SK-N-SH (cell line): ENCODE measurements around the gene MINDY3. TPM values are rescaled to one million over a fixed set of nuclear protein-coding genes. Genes with fewer than 3 reads are reported as not detected.

Experiments
- CTCF ChIA-PET: fragments of 300-600, 350-600 bp; formaldehyde crosslinking; extraction: SDS; loops from one replicate; lab custom pipeline; 2021; lab: Yijun Ruan, JAX
- POLR2A ChIA-PET: fragments of 350-600 bp; sonication (Branson Sonifier 250); formaldehyde crosslinking; extraction: SDS; loops from one replicate; lab custom pipeline; 2020; ENCODE audit warnings: antibody characterized with exemption, inconsistent platforms; lab: Yijun Ruan, JAX
- DNase-seq: peaks from one replicate; pipeline ENCODE4 v3.0.0; 2012
- H2AFZ ChIP-seq: fragments of 200-600 bp; sonication (generic); 2 replicates; pipeline ENCODE4 v1.8.1; 2016; ENCODE audit warnings: antibody characterized with exemption, mild to moderate bottlenecking, low read depth
- H3F3A ChIP-seq: fragments of 200-600 bp; sonication (generic); replicated peaks from 2 replicates; pipeline ENCODE3; 2016; ENCODE audit warnings: antibody characterized with exemption, mild to moderate bottlenecking; ENCODE audit not compliant: insufficient read depth
- H3K27ac ChIP-seq, 2 experiments: fragments of 200-500 bp in 1 of 2; fragments of 200-600 bp in 1 of 2; sonication (Bioruptor generic) in 1 of 2; sonication (generic), shearing (Covaris generic) in 1 of 2; 2 replicates each; pipeline versions ENCODE4 v1.5.1 to v1.6.1; 2014 to 2016; ENCODE audit warnings: low read depth in 2 of 2, inconsistent platforms in 1 of 2, low read length in 1 of 2, mild to moderate bottlenecking in 1 of 2, mixed read lengths in 1 of 2
- H3K27me3 ChIP-seq: fragments of 200-600 bp; sonication (generic), shearing (Covaris generic); 2 replicates; pipeline ENCODE4 v1.6.1; 2016; ENCODE audit warnings: mixed run types; ENCODE audit not compliant: insufficient read depth
- H3K36me3 ChIP-seq, 2 experiments: fragments of 200-500 bp in 1 of 2; fragments of 200-600 bp in 1 of 2; sonication (Bioruptor generic) in 1 of 2; sonication (generic) in 1 of 2; replicated peaks in 1 of 2; 2 replicates each; pipeline versions ENCODE3 to v1.5.1; 2014 to 2016; ENCODE audit warnings: low read length in 1 of 2, mild to moderate bottlenecking in 1 of 2; ENCODE audit not compliant: insufficient read depth in 2 of 2, control insufficient read depth in 1 of 2
- H3K4me1 ChIP-seq, 2 experiments: fragments of 200-500 bp in 1 of 2; fragments of 200-600 bp in 1 of 2; sonication (Bioruptor generic) in 1 of 2; sonication (generic), shearing (Covaris generic) in 1 of 2; 2 replicates each; pipeline versions ENCODE4 v1.5.1 to v1.6.1; 2014 to 2016; ENCODE audit warnings: low read depth in 1 of 2, low read length in 1 of 2, mixed run types in 1 of 2; ENCODE audit not compliant: insufficient read depth in 2 of 2, control insufficient read depth in 1 of 2
- H3K4me2 ChIP-seq: fragments of 200-600 bp; sonication (generic), shearing (Covaris generic); 2 replicates; pipeline ENCODE4 v1.6.1; 2017; ENCODE audit warnings: mixed run types
- H3K4me3 ChIP-seq, 2 experiments: fragments of 200-500 bp in 1 of 2; fragments of 200-600 bp in 1 of 2; sonication (Bioruptor generic) in 1 of 2; sonication (generic), shearing (Covaris generic) in 1 of 2; 2 replicates each; pipeline versions ENCODE4 v1.5.1 to v1.8.1; 2014 to 2016; ENCODE audit warnings: low read depth in 2 of 2, inconsistent platforms in 1 of 2, low read length in 1 of 2, mild to moderate bottlenecking in 1 of 2, mixed read lengths in 1 of 2, moderate library complexity in 1 of 2
- H3K79me2 ChIP-seq: fragments of 200-600 bp; sonication (generic); 2 replicates; pipeline ENCODE4 v1.8.1; 2017; ENCODE audit warnings: mild to moderate bottlenecking; ENCODE audit not compliant: insufficient read depth
- H3K9ac ChIP-seq: fragments of 200-600 bp; sonication (generic); 2 replicates; pipeline ENCODE4 v1.6.1; 2017; ENCODE audit warnings: mixed run types
- H3K9me2 ChIP-seq: fragments of 200-600 bp; sonication (generic); 2 replicates; pipeline ENCODE4 v1.6.1; 2017; ENCODE audit warnings: mixed run types
- H3K9me3 ChIP-seq: fragments of 200-600 bp; sonication (generic); 2 replicates; pipeline ENCODE4 v1.6.1; 2017; ENCODE audit warnings: mixed run types, mild to moderate bottlenecking, moderate library complexity
- H4K20me1 ChIP-seq: fragments of 200-600 bp; sonication (generic); 2 replicates; pipeline ENCODE4 v1.6.1; 2017; ENCODE audit warnings: mild to moderate bottlenecking, mixed run types; ENCODE audit not compliant: insufficient read depth
- EZH2phosphoT487 ChIP-seq: fragments of 200-600 bp; sonication (generic); IDR thresholded peaks from 2 replicates; pipeline ENCODE4 v1.6.1; 2017; ENCODE audit warnings: low read depth, mixed run types, mild to moderate bottlenecking, antibody characterized with exemption, moderate library complexity, borderline replicate concordance
- FOSL2 ChIP-seq: IDR thresholded peaks from 2 replicates; pipeline ENCODE4 v1.4.0; 2012; ENCODE audit warnings: low read depth, mild to moderate bottlenecking, moderate library complexity, borderline replicate concordance
- GATA2 ChIP-seq: sonication (generic); formaldehyde crosslinking; IDR thresholded peaks from 2 replicates; pipeline ENCODE4 v1.5.0; 2020; ENCODE audit warnings: mild to moderate bottlenecking, missing genetic modification reagents
- JUND ChIP-seq: IDR thresholded peaks from 2 replicates; pipeline ENCODE4 v1.4.0; 2012
- NFIC ChIP-seq: IDR thresholded peaks from 2 replicates; pipeline ENCODE4 v1.4.0; 2012; ENCODE audit warnings: borderline replicate concordance
- NRF1 ChIP-seq: IDR thresholded peaks from 2 replicates; pipeline ENCODE4 v1.6.1; 2012; ENCODE audit warnings: low read depth, mild to moderate bottlenecking, low read length
- TEAD4 ChIP-seq: IDR thresholded peaks from 2 replicates; pipeline ENCODE4 v1.4.0; 2012; ENCODE audit warnings: mild to moderate bottlenecking, borderline replicate concordance; ENCODE audit not compliant: insufficient read depth
- WGBS: methylation state at CpG from one replicate; pipeline ENCODE4 v1.1.6; 2017; ENCODE audit warnings: low lambda C conversion rate; 5-methylcytosine and 5-hydroxymethylcytosine counted together
- polyA plus RNA-seq, 3 experiments: library from polyadenylated mRNA; depleted of rRNA; stranded (reverse); fragments of >200 nt; gene quantifications; 2 replicates each; pipeline ENCODE4 v1.2.3, GENCODE V29; 2012
- TF ChIP-seq, protein P1 (sequence below): IDR thresholded peaks from 2 replicates; pipeline ENCODE4 v1.4.0; 2012; ENCODE audit warnings: low read depth, borderline replicate concordance
- TF ChIP-seq, protein P2 (sequence below): IDR thresholded peaks from 2 replicates; pipeline ENCODE4; 2012
- TF ChIP-seq, protein P3 (sequence below): IDR thresholded peaks from 2 replicates; pipeline ENCODE4 v1.4.0; 2012; ENCODE audit warnings: low read depth, borderline replicate concordance
- TF ChIP-seq, protein P4 (sequence below): fragments of 150-350 bp; IDR thresholded peaks from 2 replicates; pipeline ENCODE4 v1.6.1; 2017; ENCODE audit warnings: antibody characterized with exemption, low read length, low read depth, borderline replicate concordance

MINDY3 gene
- polyA plus RNA-seq, 1 of the 3 experiments (the other 2 are of a cell fraction), result 9.5 TPM

- TF ChIP-seq, protein P1, sequence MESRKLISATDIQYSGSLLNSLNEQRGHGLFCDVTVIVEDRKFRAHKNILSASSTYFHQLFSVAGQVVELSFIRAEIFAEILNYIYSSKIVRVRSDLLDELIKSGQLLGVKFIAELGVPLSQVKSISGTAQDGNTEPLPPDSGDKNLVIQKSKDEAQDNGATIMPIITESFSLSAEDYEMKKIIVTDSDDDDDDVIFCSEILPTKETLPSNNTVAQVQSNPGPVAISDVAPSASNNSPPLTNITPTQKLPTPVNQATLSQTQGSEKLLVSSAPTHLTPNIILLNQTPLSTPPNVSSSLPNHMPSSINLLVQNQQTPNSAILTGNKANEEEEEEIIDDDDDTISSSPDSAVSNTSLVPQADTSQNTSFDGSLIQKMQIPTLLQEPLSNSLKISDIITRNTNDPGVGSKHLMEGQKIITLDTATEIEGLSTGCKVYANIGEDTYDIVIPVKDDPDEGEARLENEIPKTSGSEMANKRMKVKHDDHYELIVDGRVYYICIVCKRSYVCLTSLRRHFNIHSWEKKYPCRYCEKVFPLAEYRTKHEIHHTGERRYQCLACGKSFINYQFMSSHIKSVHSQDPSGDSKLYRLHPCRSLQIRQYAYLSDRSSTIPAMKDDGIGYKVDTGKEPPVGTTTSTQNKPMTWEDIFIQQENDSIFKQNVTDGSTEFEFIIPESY, result no peak
- TF ChIP-seq, all 33 proteins: peak for 0
Measured at GRCh38 chr10:15857107-15857575, 3.2 kb downstream of the MINDY3 start (continued).

- no peak for TF ChIP-seq NRF1
- TF ChIP-seq NFIC, result peak; percentile 17; the same call in 1 of the 2 replicates
- no peak for TF ChIP-seq FOSL2
- no peak for TF ChIP-seq EZH2phosphoT487
- no peak for TF ChIP-seq JUND
- TF ChIP-seq, protein P2, sequence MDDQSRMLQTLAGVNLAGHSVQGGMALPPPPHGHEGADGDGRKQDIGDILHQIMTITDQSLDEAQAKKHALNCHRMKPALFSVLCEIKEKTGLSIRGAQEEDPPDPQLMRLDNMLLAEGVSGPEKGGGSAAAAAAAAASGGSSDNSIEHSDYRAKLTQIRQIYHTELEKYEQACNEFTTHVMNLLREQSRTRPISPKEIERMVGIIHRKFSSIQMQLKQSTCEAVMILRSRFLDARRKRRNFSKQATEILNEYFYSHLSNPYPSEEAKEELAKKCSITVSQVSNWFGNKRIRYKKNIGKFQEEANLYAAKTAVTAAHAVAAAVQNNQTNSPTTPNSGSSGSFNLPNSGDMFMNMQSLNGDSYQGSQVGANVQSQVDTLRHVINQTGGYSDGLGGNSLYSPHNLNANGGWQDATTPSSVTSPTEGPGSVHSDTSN, result no peak
- TF ChIP-seq, protein P3, sequence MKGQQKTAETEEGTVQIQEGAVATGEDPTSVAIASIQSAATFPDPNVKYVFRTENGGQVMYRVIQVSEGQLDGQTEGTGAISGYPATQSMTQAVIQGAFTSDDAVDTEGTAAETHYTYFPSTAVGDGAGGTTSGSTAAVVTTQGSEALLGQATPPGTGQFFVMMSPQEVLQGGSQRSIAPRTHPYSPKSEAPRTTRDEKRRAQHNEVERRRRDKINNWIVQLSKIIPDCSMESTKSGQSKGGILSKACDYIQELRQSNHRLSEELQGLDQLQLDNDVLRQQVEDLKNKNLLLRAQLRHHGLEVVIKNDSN, result no peak
- TF ChIP-seq, protein P4, sequence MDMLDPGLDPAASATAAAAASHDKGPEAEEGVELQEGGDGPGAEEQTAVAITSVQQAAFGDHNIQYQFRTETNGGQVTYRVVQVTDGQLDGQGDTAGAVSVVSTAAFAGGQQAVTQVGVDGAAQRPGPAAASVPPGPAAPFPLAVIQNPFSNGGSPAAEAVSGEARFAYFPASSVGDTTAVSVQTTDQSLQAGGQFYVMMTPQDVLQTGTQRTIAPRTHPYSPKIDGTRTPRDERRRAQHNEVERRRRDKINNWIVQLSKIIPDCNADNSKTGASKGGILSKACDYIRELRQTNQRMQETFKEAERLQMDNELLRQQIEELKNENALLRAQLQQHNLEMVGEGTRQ, result no peak
- TF ChIP-seq TEAD4, result no peak
- TF ChIP-seq GATA2 (CRISPR knock-in tag), result peak; percentile 67
- Histone ChIP-seq H3K79me2 (peaks cover 77% of the 10 kb centered on the region), H3K9ac (no peak overlapping the region), H3K4me2 (peak overlapping the region; percentile 42; the same call in 1 of the 2 replicates), H3F3A (no peaks in the 10 kb centered on the region), H2AFZ (no peak overlapping the region), H3K27ac (no peak overlapping the region), H3K9me3 (no peaks in the 10 kb centered on the region), H3K4me1 (peaks cover 12 to 15% of the 10 kb centered on the region in 2 experiments; a peak in 3 of 4 replicates), H4K20me1 (peaks cover 9% of the 10 kb centered on the region), H3K36me3 (peaks cover 0 to 6% of the 10 kb centered on the region in 2 experiments), H3K9me2 (no peaks in the 10 kb centered on the region), H3K4me3 (no peak overlapping the region), H3K27me3 (no peaks in the 10 kb centered on the region)
- POLR2A ChIA-PET, result no interaction called here
- 82% methylated on average over 4 of the region's 4 CpGs for WGBS
- CTCF ChIA-PET, result interaction anchor here (1.0 to 1.4 kb wide), 4 partner anchors 8 to 132 kb away, joined by 3 read pairs; no protein-coding TSS in a partner anchor
- DNase-seq, result peak; percentile 21
Measured at GRCh38 chr10:15856328-15857015, 3.8 kb downstream of the MINDY3 start.
